SK-N-SH (cell line): ENCODE results near the gene KLHL4. TPM values are rescaled to one million over a fixed set of nuclear protein-coding genes. Genes with fewer than 3 reads are reported as not detected.

Experiments
- CTCF ChIA-PET: fragments of 300-600, 350-600 bp; formaldehyde crosslinking; extraction: SDS; loops from one replicate; lab custom pipeline; 2021; lab: Yijun Ruan, JAX
- POLR2A ChIA-PET: fragments of 350-600 bp; sonication (Branson Sonifier 250); formaldehyde crosslinking; extraction: SDS; loops from one replicate; lab custom pipeline; 2020; ENCODE audit warnings: antibody characterized with exemption, inconsistent platforms; lab: Yijun Ruan, JAX
- DNase-seq: peaks from one replicate; pipeline ENCODE4 v3.0.0; 2012
- H2AFZ ChIP-seq: fragments of 200-600 bp; sonication (generic); 2 replicates; pipeline ENCODE4 v1.8.1; 2016; ENCODE audit warnings: antibody characterized with exemption, mild to moderate bottlenecking, low read depth
- H3F3A ChIP-seq: fragments of 200-600 bp; sonication (generic); replicated peaks from 2 replicates; pipeline ENCODE3; 2016; ENCODE audit warnings: antibody characterized with exemption, mild to moderate bottlenecking; ENCODE audit not compliant: insufficient read depth
- H3K27ac ChIP-seq, 2 experiments: fragments of 200-500 bp in 1 of 2; fragments of 200-600 bp in 1 of 2; sonication (Bioruptor generic) in 1 of 2; sonication (generic), shearing (Covaris generic) in 1 of 2; 2 replicates each; pipeline versions ENCODE4 v1.5.1 to v1.6.1; 2014 to 2016; ENCODE audit warnings: low read depth in 2 of 2, inconsistent platforms in 1 of 2, low read length in 1 of 2, mild to moderate bottlenecking in 1 of 2, mixed read lengths in 1 of 2
- H3K27me3 ChIP-seq: fragments of 200-600 bp; sonication (generic), shearing (Covaris generic); 2 replicates; pipeline ENCODE4 v1.6.1; 2016; ENCODE audit warnings: mixed run types; ENCODE audit not compliant: insufficient read depth
- H3K36me3 ChIP-seq, 2 experiments: fragments of 200-500 bp in 1 of 2; fragments of 200-600 bp in 1 of 2; sonication (Bioruptor generic) in 1 of 2; sonication (generic) in 1 of 2; replicated peaks in 1 of 2; 2 replicates each; pipeline versions ENCODE3 to v1.5.1; 2014 to 2016; ENCODE audit warnings: low read length in 1 of 2, mild to moderate bottlenecking in 1 of 2; ENCODE audit not compliant: insufficient read depth in 2 of 2, control insufficient read depth in 1 of 2
- H3K4me1 ChIP-seq, 2 experiments: fragments of 200-500 bp in 1 of 2; fragments of 200-600 bp in 1 of 2; sonication (Bioruptor generic) in 1 of 2; sonication (generic), shearing (Covaris generic) in 1 of 2; 2 replicates each; pipeline versions ENCODE4 v1.5.1 to v1.6.1; 2014 to 2016; ENCODE audit warnings: low read depth in 1 of 2, low read length in 1 of 2, mixed run types in 1 of 2; ENCODE audit not compliant: insufficient read depth in 2 of 2, control insufficient read depth in 1 of 2
- H3K4me2 ChIP-seq: fragments of 200-600 bp; sonication (generic), shearing (Covaris generic); 2 replicates; pipeline ENCODE4 v1.6.1; 2017; ENCODE audit warnings: mixed run types
- H3K4me3 ChIP-seq, 2 experiments: fragments of 200-500 bp in 1 of 2; fragments of 200-600 bp in 1 of 2; sonication (Bioruptor generic) in 1 of 2; sonication (generic), shearing (Covaris generic) in 1 of 2; 2 replicates each; pipeline versions ENCODE4 v1.5.1 to v1.8.1; 2014 to 2016; ENCODE audit warnings: low read depth in 2 of 2, inconsistent platforms in 1 of 2, low read length in 1 of 2, mild to moderate bottlenecking in 1 of 2, mixed read lengths in 1 of 2, moderate library complexity in 1 of 2
- H3K79me2 ChIP-seq: fragments of 200-600 bp; sonication (generic); 2 replicates; pipeline ENCODE4 v1.8.1; 2017; ENCODE audit warnings: mild to moderate bottlenecking; ENCODE audit not compliant: insufficient read depth
- H3K9ac ChIP-seq: fragments of 200-600 bp; sonication (generic); 2 replicates; pipeline ENCODE4 v1.6.1; 2017; ENCODE audit warnings: mixed run types
- H3K9me2 ChIP-seq: fragments of 200-600 bp; sonication (generic); 2 replicates; pipeline ENCODE4 v1.6.1; 2017; ENCODE audit warnings: mixed run types
- H3K9me3 ChIP-seq: fragments of 200-600 bp; sonication (generic); 2 replicates; pipeline ENCODE4 v1.6.1; 2017; ENCODE audit warnings: mixed run types, mild to moderate bottlenecking, moderate library complexity
- H4K20me1 ChIP-seq: fragments of 200-600 bp; sonication (generic); 2 replicates; pipeline ENCODE4 v1.6.1; 2017; ENCODE audit warnings: mild to moderate bottlenecking, mixed run types; ENCODE audit not compliant: insufficient read depth
- CHD2 ChIP-seq: fragments of 150-350 bp; IDR thresholded peaks from 2 replicates; pipeline ENCODE4 v1.6.1; 2018; ENCODE audit warnings: low read length; ENCODE audit not compliant: partially characterized antibody
- ELF1 ChIP-seq: IDR thresholded peaks from 2 replicates; pipeline ENCODE4 v1.4.0; 2012
- EP300 ChIP-seq, 2 experiments: IDR thresholded peaks; 2 replicates each; pipeline versions ENCODE4 v1.4.0 to v1.6.1; 2012; ENCODE audit warnings: borderline replicate concordance in 1 of 2, low read depth in 1 of 2, low read length in 1 of 2
- EZH2phosphoT487 ChIP-seq: fragments of 200-600 bp; sonication (generic); IDR thresholded peaks from 2 replicates; pipeline ENCODE4 v1.6.1; 2017; ENCODE audit warnings: low read depth, mixed run types, mild to moderate bottlenecking, antibody characterized with exemption, moderate library complexity, borderline replicate concordance
- FOXJ3 ChIP-seq: sonication (generic); formaldehyde crosslinking; IDR thresholded peaks from 2 replicates; pipeline ENCODE4 v1.5.1; 2020; ENCODE audit warnings: mild to moderate bottlenecking, missing genetic modification reagents
- FOXM1 ChIP-seq: IDR thresholded peaks from 2 replicates; pipeline ENCODE4 v1.4.0; 2012; ENCODE audit warnings: low read depth, mild to moderate bottlenecking
- POLR2AphosphoS5 ChIP-seq: IDR thresholded peaks from 2 replicates; pipeline ENCODE4 v1.6.1; 2012; ENCODE audit warnings: low read depth, low read length
- RAD21 ChIP-seq: IDR thresholded peaks from 2 replicates; pipeline ENCODE4 v1.6.1; 2012; ENCODE audit warnings: mild to moderate bottlenecking, low read length
- RCOR1 ChIP-seq: fragments of 150-350 bp; IDR thresholded peaks from 2 replicates; pipeline ENCODE4 v1.6.1; 2017; ENCODE audit warnings: antibody characterized with exemption, low read length
- RFX5 ChIP-seq: IDR thresholded peaks from 2 replicates; pipeline ENCODE4 v1.6.1; 2012; ENCODE audit warnings: mild to moderate bottlenecking, improper control_type of control experiment, low read length
- SMC3 ChIP-seq: IDR thresholded peaks from 2 replicates; pipeline ENCODE4 v1.6.1; 2012; ENCODE audit warnings: low read depth, low read length, improper control_type of control experiment
- TCF12 ChIP-seq: IDR thresholded peaks from 2 replicates; pipeline ENCODE4 v1.4.0; 2012
- USF1 ChIP-seq: IDR thresholded peaks from 2 replicates; pipeline ENCODE4 v1.4.0; 2012; ENCODE audit warnings: low read depth, borderline replicate concordance
- USF2 ChIP-seq: fragments of 150-350 bp; IDR thresholded peaks from 2 replicates; pipeline ENCODE4 v1.6.1; 2017; ENCODE audit warnings: antibody characterized with exemption, low read length, low read depth, borderline replicate concordance
- WGBS: methylation state at CpG from one replicate; pipeline ENCODE4 v1.1.6; 2017; ENCODE audit warnings: low lambda C conversion rate; 5-methylcytosine and 5-hydroxymethylcytosine counted together
- polyA plus RNA-seq, 3 experiments: library from polyadenylated mRNA; depleted of rRNA; stranded (reverse); fragments of >200 nt; gene quantifications; 2 replicates each; pipeline ENCODE4 v1.2.3, GENCODE V29; 2012
- TF ChIP-seq, protein P1 (sequence below): IDR thresholded peaks from 2 replicates; pipeline ENCODE4 v1.6.1; 2012; ENCODE audit warnings: mild to moderate bottlenecking, low read depth, low read length, moderate library complexity

Gene KLHL4
- polyA plus RNA-seq, 1 of the 3 experiments (the other 2 are of a cell fraction) = 0.18 TPM

DNA sequence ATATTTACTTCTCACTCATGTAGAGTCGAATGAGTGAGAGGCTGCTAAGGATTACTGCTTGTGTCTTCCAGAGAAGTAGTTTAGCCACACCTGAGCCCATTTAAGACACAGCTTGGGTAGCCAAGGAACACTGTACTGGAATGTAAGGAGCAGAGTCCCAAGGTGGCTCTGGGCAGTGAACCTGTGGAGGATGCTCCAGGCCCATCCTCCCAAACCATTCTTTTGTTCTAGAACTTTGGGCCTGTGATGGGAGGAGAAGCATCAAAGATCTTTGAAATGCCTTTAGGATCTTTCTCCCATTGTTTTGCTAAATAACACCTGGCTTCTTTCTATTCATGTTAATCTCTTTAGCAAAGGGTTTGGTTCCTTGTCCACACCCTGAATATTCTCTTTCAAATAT, 162.2 kb downstream of the KLHL4 start:
- Histone ChIP-seq H2AFZ (no peak overlapping the region), H3K79me2 (no peaks in the 10 kb centered on the region), H3K27ac (no peak overlapping the region), H3K9me3 (no peaks in the 10 kb centered on the region), H3K27me3 (peaks cover 7% of the 10 kb centered on the region; the same call in 1 of the 2 replicates), H4K20me1 (no peaks in the 10 kb centered on the region), H3F3A (no peaks in the 10 kb centered on the region), H3K4me2 (no peak overlapping the region), H3K9me2 (no peaks in the 10 kb centered on the region), H3K9ac (no peak overlapping the region), H3K4me3 (no peak overlapping the region), H3K4me1 (no peaks in the 10 kb centered on the region), H3K36me3 (no peaks in the 10 kb centered on the region)
- WGBS = 0% methylated on average over 1 of the region's 1 CpG
- TF ChIP-seq USF1 (no peak), EZH2phosphoT487 (no peak), FOXJ3 (no peak), FOXM1 (no peak), SMC3 (no peak), POLR2AphosphoS5 (no peak), USF2 (no peak), CHD2 (no peak), EP300 (IDR thresholded peaks at IDR 0.05; ENCODE audit: borderline replicate concordance in 1 of 2, low read depth in 1 of 2, low read length in 1 of 2) (no peak), RAD21 (no peak), RCOR1 (no peak), ELF1 (no peak), RFX5 (no peak), TCF12 (no peak)
- TF ChIP-seq, protein P1, sequence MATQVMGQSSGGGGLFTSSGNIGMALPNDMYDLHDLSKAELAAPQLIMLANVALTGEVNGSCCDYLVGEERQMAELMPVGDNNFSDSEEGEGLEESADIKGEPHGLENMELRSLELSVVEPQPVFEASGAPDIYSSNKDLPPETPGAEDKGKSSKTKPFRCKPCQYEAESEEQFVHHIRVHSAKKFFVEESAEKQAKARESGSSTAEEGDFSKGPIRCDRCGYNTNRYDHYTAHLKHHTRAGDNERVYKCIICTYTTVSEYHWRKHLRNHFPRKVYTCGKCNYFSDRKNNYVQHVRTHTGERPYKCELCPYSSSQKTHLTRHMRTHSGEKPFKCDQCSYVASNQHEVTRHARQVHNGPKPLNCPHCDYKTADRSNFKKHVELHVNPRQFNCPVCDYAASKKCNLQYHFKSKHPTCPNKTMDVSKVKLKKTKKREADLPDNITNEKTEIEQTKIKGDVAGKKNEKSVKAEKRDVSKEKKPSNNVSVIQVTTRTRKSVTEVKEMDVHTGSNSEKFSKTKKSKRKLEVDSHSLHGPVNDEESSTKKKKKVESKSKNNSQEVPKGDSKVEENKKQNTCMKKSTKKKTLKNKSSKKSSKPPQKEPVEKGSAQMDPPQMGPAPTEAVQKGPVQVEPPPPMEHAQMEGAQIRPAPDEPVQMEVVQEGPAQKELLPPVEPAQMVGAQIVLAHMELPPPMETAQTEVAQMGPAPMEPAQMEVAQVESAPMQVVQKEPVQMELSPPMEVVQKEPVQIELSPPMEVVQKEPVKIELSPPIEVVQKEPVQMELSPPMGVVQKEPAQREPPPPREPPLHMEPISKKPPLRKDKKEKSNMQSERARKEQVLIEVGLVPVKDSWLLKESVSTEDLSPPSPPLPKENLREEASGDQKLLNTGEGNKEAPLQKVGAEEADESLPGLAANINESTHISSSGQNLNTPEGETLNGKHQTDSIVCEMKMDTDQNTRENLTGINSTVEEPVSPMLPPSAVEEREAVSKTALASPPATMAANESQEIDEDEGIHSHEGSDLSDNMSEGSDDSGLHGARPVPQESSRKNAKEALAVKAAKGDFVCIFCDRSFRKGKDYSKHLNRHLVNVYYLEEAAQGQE = no peak
- DNase-seq = no peak
- CTCF ChIA-PET = no interaction called here
- POLR2A ChIA-PET = no interaction called here
